Activated CD4-positive, alpha-beta T cell treated with anti-CD3 and anti-CD28 coated beads, Interleukin-2, amount 50 U/mL, for 48 hours (primary cell): Measurements from ENCODE around the gene TMEM30B.
"Not testable (repeated sequence)": the region's sequence is repeated elsewhere in the genome, so short reads cannot be mapped to it uniquely, and the experiment has no call there.

Experiments
- DNase-seq, 2 experiments: peaks; one replicate each; pipeline ENCODE4 v3.0.0-alpha.2; 2020

The TMEM30B gene

DNA sequence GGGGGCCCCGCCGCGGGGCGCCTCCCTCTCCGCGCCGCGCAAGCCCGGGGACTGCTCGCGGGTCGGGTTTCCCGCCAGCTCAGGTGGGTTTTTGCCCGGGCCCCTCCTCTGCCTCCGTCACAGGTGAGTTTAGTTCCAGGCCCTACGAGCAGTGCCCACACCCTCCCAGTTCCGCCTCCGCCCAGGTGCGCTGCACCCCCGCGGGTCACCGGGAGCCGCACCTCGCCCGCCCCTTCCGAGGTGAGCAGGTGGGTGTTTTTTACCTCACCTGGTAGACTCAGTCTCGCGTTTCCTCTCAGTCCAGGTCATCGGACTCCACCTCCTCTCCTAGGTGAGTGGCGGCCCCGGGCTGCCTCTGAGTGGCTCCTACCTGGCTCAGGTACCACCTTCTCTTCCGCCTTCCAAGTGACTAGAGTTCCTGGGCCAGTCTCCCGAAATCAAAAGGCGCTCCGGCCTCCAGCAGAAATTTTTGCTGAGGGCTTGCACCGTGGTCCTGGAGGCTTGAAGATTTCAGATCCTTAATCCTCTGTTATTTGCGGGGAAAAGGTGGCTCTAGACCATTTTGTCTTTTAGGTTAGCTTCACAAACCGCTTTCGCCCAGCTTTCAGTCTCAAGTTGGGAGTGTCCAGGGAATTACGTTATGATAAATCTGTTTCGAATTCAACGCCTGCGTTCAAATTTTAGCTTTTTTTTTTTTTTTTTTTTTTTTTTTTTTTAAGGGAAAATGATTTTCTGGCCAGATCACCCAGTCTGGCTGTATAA, at the start of gene TMEM30B:
Gene TMEM30B (minus strand): TSS at position 153 of the 762 bp plus-strand sequence. CDS start 191 bp downstream, outside the sequence.
- peak in 1 of 2 experiments; percentile 30 for DNase-seq

DNA sequence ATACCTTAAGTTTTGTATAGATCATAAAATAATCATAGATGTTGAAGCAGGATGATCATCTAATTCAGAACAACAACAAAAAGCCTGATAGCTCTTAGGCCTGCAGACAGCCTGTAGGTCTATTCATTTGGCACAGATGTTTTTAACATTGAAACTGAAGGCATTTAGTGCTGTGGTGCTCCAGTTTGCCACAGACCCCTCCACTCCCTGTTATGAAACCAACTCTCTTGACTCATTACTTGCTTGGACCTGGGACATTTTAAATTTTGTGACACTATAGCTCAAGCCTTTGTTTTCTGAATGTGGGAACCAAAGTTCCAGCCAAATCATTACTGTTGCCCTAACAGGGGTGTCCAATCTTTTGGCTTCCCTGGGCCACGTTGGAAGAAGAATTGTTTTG, 49.4 kb upstream of the TMEM30B start:
- no peak for DNase-seq

DNA sequence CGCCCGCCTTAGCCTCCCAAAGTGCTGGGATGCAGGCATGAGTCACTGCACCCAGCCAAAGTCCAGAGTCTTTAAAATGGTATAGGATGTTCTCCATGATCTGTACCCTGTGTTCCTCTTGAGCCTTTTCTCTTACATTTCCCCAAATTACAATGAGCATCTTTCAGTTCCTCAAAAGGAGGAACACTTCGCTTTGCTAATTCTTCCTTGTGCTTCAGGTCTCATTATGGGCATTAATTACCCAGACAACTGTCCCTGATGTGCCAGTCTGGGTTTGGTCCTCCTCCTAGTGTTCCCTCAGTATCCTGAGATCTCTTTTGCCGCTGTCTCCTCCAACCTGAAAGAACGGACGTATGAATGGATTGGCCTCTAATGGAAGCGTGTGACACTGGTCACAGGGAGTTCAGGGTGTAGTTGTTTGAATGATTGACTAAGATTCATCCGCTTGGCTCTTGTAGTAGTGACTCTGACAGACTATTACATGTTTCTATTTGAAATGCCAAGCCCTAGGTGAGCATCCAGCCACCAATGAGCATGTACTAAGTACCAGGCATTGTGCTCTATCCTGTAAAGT, 48.4 kb upstream of the TMEM30B start:
- DNase-seq, result no peak

DNA sequence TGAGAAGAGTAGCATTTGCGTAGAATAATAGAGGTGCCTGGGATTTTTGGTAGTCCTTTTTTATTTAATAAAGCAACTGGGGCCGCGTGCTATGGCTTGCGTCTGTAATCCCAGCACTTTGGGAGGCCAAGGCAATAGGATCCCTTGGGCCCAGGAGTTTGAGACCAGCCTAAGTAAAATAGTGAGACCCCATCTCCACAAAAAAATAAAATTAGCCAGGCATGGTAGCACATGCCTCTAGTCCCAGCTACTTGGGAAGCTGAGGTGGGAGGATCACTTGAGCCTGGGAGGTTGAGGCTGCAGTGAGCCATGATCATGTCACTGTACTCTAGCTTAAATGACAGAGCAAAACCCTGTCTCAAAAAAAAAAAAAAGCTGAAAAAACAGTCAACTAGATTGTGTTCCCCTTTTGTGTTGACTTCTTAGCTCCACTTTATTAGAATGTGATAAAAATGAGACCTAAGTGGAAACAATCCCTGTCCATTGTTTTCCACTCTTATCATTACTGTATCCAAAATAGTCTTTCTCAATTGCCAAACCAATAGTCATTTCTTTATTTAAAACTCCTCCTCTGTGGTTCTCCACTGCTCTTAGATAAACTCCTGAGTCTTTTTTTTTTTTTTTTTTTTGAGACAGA, 47.6 kb upstream of the TMEM30B start:
- no peak for DNase-seq

- no peak for DNase-seq
Measured at GRCh38 chr14:61326847-61327246, 45.7 kb upstream of the TMEM30B start.

GRCh38 chr14:61326146-61326545, 45.0 kb upstream of the TMEM30B start:
- no peak for DNase-seq

DNA sequence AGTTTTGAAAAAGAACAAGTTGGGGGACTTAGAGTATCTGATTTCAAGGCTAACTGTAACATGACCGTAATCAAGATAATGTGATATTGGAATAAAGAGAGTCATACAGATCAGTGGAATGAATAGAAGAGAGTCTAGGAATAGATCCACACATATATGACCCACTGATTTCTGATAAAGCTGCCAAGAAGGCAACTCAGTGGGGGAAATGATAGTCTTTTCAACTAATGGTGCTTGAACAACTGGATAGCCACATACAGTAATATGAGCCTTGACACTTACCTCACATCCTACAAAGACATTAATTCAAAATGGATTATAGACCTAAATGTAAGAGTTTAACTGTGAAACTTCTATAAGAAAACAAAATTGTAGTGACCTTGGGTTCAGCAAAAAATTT, 44.0 kb upstream of the TMEM30B start:
- DNase-seq, result no peak

- no peak for DNase-seq
Measured at GRCh38 chr14:61323970-61324369, 42.8 kb upstream of the TMEM30B start.

DNA sequence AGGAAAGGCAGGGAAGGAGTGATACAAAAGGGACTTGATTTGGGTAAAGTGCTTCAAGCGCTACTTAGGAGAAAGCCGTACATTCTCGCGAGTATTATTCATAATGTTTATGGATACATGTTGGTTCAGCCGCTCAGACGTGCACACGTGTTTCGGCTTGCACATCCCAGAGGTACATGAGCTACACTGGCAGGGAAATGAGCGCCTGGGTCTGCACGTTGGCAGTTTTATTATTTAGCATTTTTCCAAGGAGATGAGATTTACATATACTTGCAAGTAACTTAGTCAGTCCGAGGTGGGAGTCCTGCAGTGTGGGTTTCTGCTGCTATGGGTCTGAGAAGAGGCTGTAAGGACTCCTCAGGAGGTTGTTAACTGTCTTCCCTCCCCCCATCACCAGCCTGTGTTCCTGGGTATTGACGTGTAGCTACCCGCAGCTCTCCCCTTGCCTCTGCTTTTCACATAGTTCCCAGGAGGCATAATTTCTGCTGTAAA, 41.7 kb upstream of the TMEM30B start:
- peak; percentile 61 to 64 for DNase-seq

DNA sequence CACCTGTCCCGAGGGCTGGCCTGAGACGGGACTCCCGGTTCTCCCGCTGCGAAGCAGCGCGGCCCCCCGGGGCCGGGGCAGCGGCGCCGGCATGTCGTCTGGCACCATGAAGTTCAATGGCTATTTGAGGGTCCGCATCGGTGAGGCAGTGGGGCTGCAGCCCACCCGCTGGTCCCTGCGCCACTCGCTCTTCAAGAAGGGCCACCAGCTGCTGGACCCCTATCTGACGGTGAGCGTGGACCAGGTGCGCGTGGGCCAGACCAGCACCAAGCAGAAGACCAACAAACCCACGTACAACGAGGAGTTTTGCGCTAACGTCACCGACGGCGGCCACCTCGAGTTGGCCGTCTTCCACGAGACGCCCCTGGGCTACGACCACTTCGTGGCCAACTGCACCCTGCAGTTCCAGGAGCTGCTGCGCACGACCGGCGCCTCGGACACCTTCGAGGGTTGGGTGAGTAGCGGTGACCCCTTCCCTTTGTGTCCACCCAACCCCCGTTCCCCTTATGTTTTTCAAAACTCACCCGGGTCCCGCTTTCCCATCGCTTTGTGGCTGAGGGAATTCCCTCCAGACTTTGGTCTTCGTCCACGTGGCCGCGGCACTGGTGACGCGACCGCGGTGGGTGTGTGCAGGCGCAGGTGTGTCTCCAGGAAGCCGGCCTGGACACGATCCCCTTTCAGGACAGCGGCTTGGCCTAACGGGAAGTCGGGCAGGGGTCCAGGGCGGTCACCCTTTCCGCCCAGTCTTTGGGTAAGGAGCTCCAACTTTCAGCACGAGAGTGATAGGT, 41.1 kb upstream of the TMEM30B start:
- DNase-seq, result no peak

GRCh38 chr14:61321385-61322010, 40.4 kb upstream of the TMEM30B start, which contains the start of gene PRKCH:
Gene PRKCH (plus strand): TSS chr14:61321579. CDS start chr14:61322102, 523 bp downstream.
- peak; percentile 81 to 86 for DNase-seq

- no peak for DNase-seq
Measured at GRCh38 chr14:61320806-61321384, 39.8 kb upstream of the TMEM30B start.

GRCh38 chr14:61320170-61320569, 39.0 kb upstream of the TMEM30B start:
- DNase-seq, result not testable (repeated sequence)

DNA sequence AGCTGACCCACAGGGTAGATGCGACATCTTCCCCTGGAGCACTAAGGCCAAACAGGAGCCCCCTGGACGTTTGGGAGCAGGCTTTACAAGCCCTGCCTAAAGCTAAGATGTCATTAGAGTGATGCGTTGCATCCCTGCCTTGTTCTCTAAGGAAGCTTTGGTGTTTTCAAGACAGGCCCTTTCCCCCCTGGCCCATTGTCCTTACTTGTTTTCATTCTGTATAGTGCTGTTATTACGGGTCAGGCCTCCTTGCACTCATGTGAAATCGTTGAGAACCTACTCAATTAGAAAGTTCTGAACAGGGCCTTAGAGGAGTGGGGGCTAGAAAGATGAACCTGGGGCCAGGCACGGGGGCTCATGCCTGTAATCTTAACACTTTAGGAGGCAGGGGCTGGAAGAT, 38.6 kb upstream of the TMEM30B start:
- no peak for DNase-seq

DNA sequence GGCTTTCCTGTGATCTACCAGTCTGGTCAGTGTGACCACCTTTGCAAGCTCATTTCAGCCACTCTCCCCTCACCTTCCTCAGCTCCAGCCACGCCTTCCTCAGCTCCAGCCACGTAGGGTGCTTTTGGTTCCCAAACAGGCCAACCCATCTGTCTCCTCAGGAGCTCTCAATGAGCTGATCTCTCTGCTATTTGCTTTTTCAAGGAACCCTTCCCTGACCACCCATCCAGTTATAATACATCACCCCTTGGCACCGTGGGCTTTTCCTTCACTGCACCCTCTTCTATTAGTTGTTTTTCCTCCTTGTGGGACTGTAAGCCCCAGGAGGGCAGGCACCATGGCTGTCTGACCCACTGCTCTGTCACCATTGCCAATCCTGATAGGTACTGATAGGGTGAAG, 37.9 kb upstream of the TMEM30B start:
- DNase-seq, result no peak

- DNase-seq, result no peak
Measured at GRCh38 chr14:61315313-61315712, 34.2 kb upstream of the TMEM30B start.

- DNase-seq, result not testable (repeated sequence)
Measured at GRCh38 chr14:61308701-61309100, 27.6 kb upstream of the TMEM30B start.

DNA sequence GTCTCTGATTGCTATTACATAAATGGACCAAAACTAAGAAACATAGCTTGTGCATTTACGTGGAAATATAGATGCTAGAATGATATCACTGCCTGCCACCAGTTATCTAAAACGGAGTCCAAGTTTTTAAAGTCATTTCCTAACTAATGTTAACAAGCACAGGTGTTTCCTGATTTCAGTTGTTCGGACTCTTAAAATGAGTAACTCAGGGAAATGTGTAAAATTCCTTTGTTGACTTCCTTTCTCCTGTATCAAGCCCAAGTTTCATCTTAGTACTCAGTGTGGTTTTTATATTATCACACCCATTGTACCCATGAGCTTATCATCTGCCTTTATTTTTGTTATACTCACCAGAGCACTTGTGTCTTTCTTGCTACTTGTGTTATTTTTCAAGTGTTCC, 27.1 kb upstream of the TMEM30B start:
- DNase-seq, result no peak

GRCh38 chr14:61304688-61305087, 23.6 kb upstream of the TMEM30B start:
- DNase-seq, result no peak

GRCh38 chr14:61300754-61301153, 19.6 kb upstream of the TMEM30B start:
- DNase-seq, result no peak

GRCh38 chr14:61300209-61300608, 19.1 kb upstream of the TMEM30B start:
- DNase-seq, result no peak

GRCh38 chr14:61298824-61299223, 17.7 kb upstream of the TMEM30B start:
- DNase-seq, result no peak
